ENCODE measurements around the gene SSRP1. TPM values are rescaled to one million over a fixed set of nuclear protein-coding genes. Genes with fewer than 3 reads are reported as not detected.

The SSRP1 gene
- total RNA-seq, 1 donor from 2014 or later = 96.6 TPM

- no peaks in the 10 kb centered on the region for H3K27me3 ChIP-seq (ENCODE audit: control insufficient read depth, insufficient read depth, low read length)
- H3K36me3 ChIP-seq (ENCODE audit: control insufficient read depth, insufficient read depth, low read length) = no peaks in the 10 kb centered on the region
- no peak overlapping the region for H3K4me3 ChIP-seq (ENCODE audit: low read depth, low read length)
- FAIRE-seq (no peak), DNase-seq (ENCODE audit: low read depth) (no peak)
- no peak for TF ChIP-seq CTCF (IDR thresholded peaks at IDR 0.05; ENCODE audit: insufficient read depth, low read length, severe bottlenecking)
Measured at GRCh38 chr11:57358543-57358961, 22.9 kb upstream of the SSRP1 start.

- no peak overlapping the region for H3K4me3 ChIP-seq (ENCODE audit: low read depth, low read length)
- TF ChIP-seq CTCF (IDR thresholded peaks at IDR 0.05; ENCODE audit: insufficient read depth, low read length, severe bottlenecking) = no peak
- DNase-seq (ENCODE audit: low read depth) (no peak), FAIRE-seq (no peak)
- H3K36me3 ChIP-seq (ENCODE audit: control insufficient read depth, insufficient read depth, low read length) = no peaks in the 10 kb centered on the region
- H3K27me3 ChIP-seq (ENCODE audit: control insufficient read depth, insufficient read depth, low read length) = no peaks in the 10 kb centered on the region
Measured at GRCh38 chr11:57357856-57358255, 22.2 kb upstream of the SSRP1 start.

- TF ChIP-seq CTCF (IDR thresholded peaks at IDR 0.05; ENCODE audit: insufficient read depth, low read length, severe bottlenecking) = no peak
- no peak for DNase-seq (ENCODE audit: low read depth)
- Histone ChIP-seq H3K4me3 (ENCODE audit: low read depth, low read length) (no peak overlapping the region), H3K27me3 (ENCODE audit: control insufficient read depth, insufficient read depth, low read length) (no peaks in the 10 kb centered on the region), H3K36me3 (ENCODE audit: control insufficient read depth, insufficient read depth, low read length) (no peaks in the 10 kb centered on the region)
- FAIRE-seq = no peak
Measured at GRCh38 chr11:57357310-57357709, 21.6 kb upstream of the SSRP1 start.

GRCh38 chr11:57356268-57356667 is 20.6 kb upstream of the SSRP1 start:
- no peaks in the 10 kb centered on the region for H3K36me3 ChIP-seq (ENCODE audit: control insufficient read depth, insufficient read depth, low read length)
- H3K4me3 ChIP-seq (ENCODE audit: low read depth, low read length) = no peak overlapping the region
- no peak for FAIRE-seq
- no peak for DNase-seq (ENCODE audit: low read depth)
- TF ChIP-seq CTCF (IDR thresholded peaks at IDR 0.05; ENCODE audit: insufficient read depth, low read length, severe bottlenecking) = no peak
- H3K27me3 ChIP-seq (ENCODE audit: control insufficient read depth, insufficient read depth, low read length) = no peaks in the 10 kb centered on the region

- Histone ChIP-seq H3K4me3 (ENCODE audit: low read depth, low read length) (no peak overlapping the region), H3K27me3 (ENCODE audit: control insufficient read depth, insufficient read depth, low read length) (no peaks in the 10 kb centered on the region), H3K36me3 (ENCODE audit: control insufficient read depth, insufficient read depth, low read length) (no peaks in the 10 kb centered on the region)
- TF ChIP-seq CTCF (IDR thresholded peaks at IDR 0.05; ENCODE audit: insufficient read depth, low read length, severe bottlenecking) = no peak
- no peak for DNase-seq (ENCODE audit: low read depth)
- FAIRE-seq = no peak
Measured at GRCh38 chr11:57354699-57355098, 19.0 kb upstream of the SSRP1 start.

- Histone ChIP-seq H3K4me3 (ENCODE audit: low read depth, low read length) (no peak overlapping the region), H3K36me3 (ENCODE audit: control insufficient read depth, insufficient read depth, low read length) (no peaks in the 10 kb centered on the region), H3K27me3 (ENCODE audit: control insufficient read depth, insufficient read depth, low read length) (no peaks in the 10 kb centered on the region)
- FAIRE-seq = no peak
- TF ChIP-seq CTCF (IDR thresholded peaks at IDR 0.05; ENCODE audit: insufficient read depth, low read length, severe bottlenecking) = no peak
- no peak for DNase-seq (ENCODE audit: low read depth)
Measured at GRCh38 chr11:57353852-57354251, 18.2 kb upstream of the SSRP1 start.
